B cell (primary cell): ENCODE measurements around the gene GPR180.
A peak's percentile ranks its signal among the peaks of the same experiment; 100 is the strongest.

ENCODE experiments used
- CTCF ChIP-seq: fragments of 200-600 bp; IDR thresholded peaks from one replicate; pipeline ENCODE4 v1.8.0; 2022; ENCODE audit warnings: antibody characterized with exemption, mild to moderate bottlenecking
- EZH2 ChIP-seq: IDR thresholded peaks from 2 replicates; pipeline ENCODE4 v1.6.1; 2012; ENCODE audit warnings: borderline replicate concordance, low read depth, mild to moderate bottlenecking, moderate library complexity, low read length; ENCODE audit not compliant: insufficient read depth, poor library complexity, severe bottlenecking

GRCh38 chr13:94620286-94620896 is 18.7 kb downstream of the GPR180 start:
- TF ChIP-seq CTCF (peak; percentile 69), EZH2 (no peak)
